Measurements from ENCODE around the gene GRM1. TPM values are rescaled to one million over a fixed set of nuclear protein-coding genes. Genes with fewer than 3 reads are reported as not detected.

GRM1 gene
- total RNA-seq, 2 donors from 2014 or later = 0.57 to 0.62 TPM

- no peak overlapping the region for H3K27ac ChIP-seq (ENCODE audit: low read depth, low read length)
- no peak for TF ChIP-seq CTCF (conservative IDR thresholded peaks at IDR 0.05)
- peaks cover 4% of the 10 kb centered on the region for H3K4me1 Mint-ChIP-seq
- no peak for DNase-seq
- no peak overlapping the region for H3K4me3 Mint-ChIP-seq
- no peaks in the 10 kb centered on the region for H3K4me1 ChIP-seq (ENCODE audit: control insufficient read depth, insufficient read depth, low read length)
- no peaks in the 10 kb centered on the region for H3K27me3 Mint-ChIP-seq (ENCODE audit: insufficient read depth)
- 100% methylated on average over 2 of the region's 2 CpGs; no CpG with 5 or more reads in 1 of the 2 experiments for WGBS, 2 experiments (ENCODE audit: insufficient coverage in 1 of 2, insufficient read length in 1 of 2)
- H3K9ac ChIP-seq (ENCODE audit: extremely low read depth, low read length, poor library complexity, severe bottlenecking) = no peak overlapping the region
- H3K9me3 ChIP-seq (ENCODE audit: control insufficient read depth, low read length) = no peaks in the 10 kb centered on the region
- H3K36me3 Mint-ChIP-seq (ENCODE audit: low read depth) = no peaks in the 10 kb centered on the region
- no peaks in the 10 kb centered on the region for H3K27me3 ChIP-seq (ENCODE audit: control insufficient read depth, insufficient read depth, low read length, poor library complexity, severe bottlenecking)
- no peak overlapping the region for H3K27ac Mint-ChIP-seq
- H3K4me3 ChIP-seq (ENCODE audit: low read length) = no peak overlapping the region
- H3K9me3 Mint-ChIP-seq = no peaks in the 10 kb centered on the region
- no peaks in the 10 kb centered on the region for H3K36me3 ChIP-seq (ENCODE audit: control insufficient read depth, insufficient read depth, low read length)
Measured at GRCh38 chr6:146441907-146442306, 413.0 kb downstream of the GRM1 start.

GRCh38 chr6:146444189-146444588, 415.3 kb downstream of the GRM1 start:
- peaks cover 10% of the 10 kb centered on the region for H3K9me3 ChIP-seq (ENCODE audit: control insufficient read depth, low read length)
- no peaks in the 10 kb centered on the region for H3K36me3 ChIP-seq (ENCODE audit: control insufficient read depth, insufficient read depth, low read length)
- Mint-ChIP-seq H3K27ac (no peak overlapping the region), H3K4me1 (peaks cover 4% of the 10 kb centered on the region), H3K27me3 (ENCODE audit: insufficient read depth) (no peaks in the 10 kb centered on the region), H3K9me3 (peaks cover 8% of the 10 kb centered on the region), H3K36me3 (ENCODE audit: low read depth) (peaks cover 5% of the 10 kb centered on the region), H3K4me3 (no peak overlapping the region)
- H3K4me3 ChIP-seq (ENCODE audit: low read length) = no peak overlapping the region
- H3K9ac ChIP-seq (ENCODE audit: extremely low read depth, low read length, poor library complexity, severe bottlenecking) = no peak overlapping the region
- no peak for TF ChIP-seq CTCF (conservative IDR thresholded peaks at IDR 0.05)
- no peaks in the 10 kb centered on the region for H3K27me3 ChIP-seq (ENCODE audit: control insufficient read depth, insufficient read depth, low read length, poor library complexity, severe bottlenecking)
- H3K4me1 ChIP-seq (ENCODE audit: control insufficient read depth, insufficient read depth, low read length) = no peaks in the 10 kb centered on the region
- no peak overlapping the region for H3K27ac ChIP-seq (ENCODE audit: low read depth, low read length)
- 53 to 84% methylated on average over 2 to 5 of the region's 5 CpGs for WGBS, 2 experiments (ENCODE audit: insufficient coverage in 1 of 2, insufficient read length in 1 of 2)
- DNase-seq = no peak

GRCh38 chr6:146445233-146445632, 416.4 kb downstream of the GRM1 start:
- Histone ChIP-seq H3K27me3 (ENCODE audit: control insufficient read depth, insufficient read depth, low read length, poor library complexity, severe bottlenecking) (no peaks in the 10 kb centered on the region), H3K9me3 (ENCODE audit: control insufficient read depth, low read length) (peaks cover 18% of the 10 kb centered on the region), H3K4me3 (ENCODE audit: low read length) (no peak overlapping the region), H3K9ac (ENCODE audit: extremely low read depth, low read length, poor library complexity, severe bottlenecking) (no peak overlapping the region), H3K36me3 (ENCODE audit: control insufficient read depth, insufficient read depth, low read length) (no peaks in the 10 kb centered on the region), H3K27ac (ENCODE audit: low read depth, low read length) (no peak overlapping the region), H3K4me1 (ENCODE audit: control insufficient read depth, insufficient read depth, low read length) (no peaks in the 10 kb centered on the region)
- H3K36me3 Mint-ChIP-seq (ENCODE audit: low read depth) = peaks cover 6% of the 10 kb centered on the region
- peaks cover 4% of the 10 kb centered on the region for H3K4me1 Mint-ChIP-seq
- H3K27me3 Mint-ChIP-seq (ENCODE audit: insufficient read depth) = no peaks in the 10 kb centered on the region
- no peak overlapping the region for H3K4me3 Mint-ChIP-seq
- no peak for DNase-seq
- no peak for TF ChIP-seq CTCF (conservative IDR thresholded peaks at IDR 0.05)
- H3K27ac Mint-ChIP-seq = no peak overlapping the region
- 99 to 100% methylated on average over 1 to 4 of the region's 4 CpGs for WGBS, 2 experiments (ENCODE audit: insufficient coverage in 1 of 2, insufficient read length in 1 of 2)
- peaks cover 15% of the 10 kb centered on the region for H3K9me3 Mint-ChIP-seq

All from endodermal cell (in vitro differentiated cells).